ENCODE results near the gene ABCA9. TPM values are rescaled to one million over a fixed set of nuclear protein-coding genes. Genes with fewer than 3 reads are reported as not detected.

ABCA9 gene
- total and polyA plus RNA-seq, 9 of the 15 experiments (the other 6 are each of a cell fraction or from before 2014, with no cell fraction given), result 0.04 TPM; not detected in 8

DNA sequence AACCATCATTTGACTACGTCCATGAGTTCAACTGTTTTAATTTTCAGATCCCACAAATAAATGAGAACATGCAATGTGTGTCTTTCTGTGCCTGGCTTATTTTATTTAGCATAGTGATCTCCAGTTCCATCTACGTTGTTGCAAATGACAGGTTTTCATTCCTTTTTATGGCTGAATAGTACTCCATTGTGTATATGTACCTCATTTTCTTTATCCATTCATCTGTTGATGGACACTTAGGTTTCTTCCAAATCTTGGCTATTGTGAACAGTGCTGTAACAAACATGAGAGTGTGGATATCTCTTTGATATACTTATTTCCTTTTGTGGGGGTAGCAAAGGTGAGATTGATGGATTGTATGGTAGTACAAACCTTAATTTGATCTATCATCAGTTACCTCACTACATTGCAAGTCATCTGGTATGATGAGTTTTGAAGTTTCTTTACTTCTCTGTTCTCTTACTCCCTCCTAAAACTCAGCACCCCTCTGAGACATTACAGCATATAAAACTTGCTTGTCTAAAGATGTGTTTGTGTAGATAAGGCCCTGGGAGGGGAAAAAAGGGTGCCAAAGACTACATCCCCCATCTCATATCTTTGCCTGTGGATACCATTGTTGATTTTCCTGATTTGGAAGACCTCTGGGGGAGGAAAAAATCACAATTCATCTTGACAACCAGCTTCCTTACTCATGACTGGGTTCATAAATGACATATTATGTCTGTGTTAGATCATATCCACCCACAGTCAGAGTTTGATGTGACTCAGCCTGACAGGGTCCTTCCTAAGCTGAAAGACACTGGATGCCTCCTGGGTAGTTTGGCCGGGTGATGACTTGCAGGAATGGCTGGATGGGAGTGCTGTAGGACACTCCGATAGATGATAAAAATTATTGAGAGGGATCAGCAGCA is 47.6 kb downstream of the ABCA9 start (continued):
- TF ChIP-seq MAFG (tag; conservative IDR thresholded peaks at IDR 0.05) (peak; percentile 93), ZNF407 (IDR thresholded peaks at IDR 0.05; ENCODE audit: low read depth) (no peak), ARNT (IDR thresholded peaks at IDR 0.05) (no peak), CBFA2T3 (IDR thresholded peaks at IDR 0.05) (peak; percentile 84), MAZ (CRISPR knock-in tag; conservative IDR thresholded peaks at IDR 0.05 in 1 of 2, IDR thresholded peaks at IDR 0.05 in 1 of 2) (no peak), RBM34 (IDR thresholded peaks at IDR 0.05; ENCODE audit: borderline replicate concordance, insufficient read depth, low read length) (no peak), CSDE1 (IDR thresholded peaks at IDR 0.05) (0 out of 4 replicates have a peak, but pooled peaks of 1 of the 2 experiments have one; percentile 34), RCOR1 (IDR thresholded peaks at IDR 0.05; ENCODE audit: borderline replicate concordance in 1 of 2, low read depth in 2 of 2, low read length in 2 of 2) (peak in 1 of 2 experiments; percentile 78; a peak in 2 of 4 replicates), MCM5 (IDR thresholded peaks at IDR 0.05; ENCODE audit: low read depth) (no peak), FOXA3 (CRISPR knock-in tag; conservative IDR thresholded peaks at IDR 0.05 in 1 of 2, IDR thresholded peaks at IDR 0.05 in 1 of 2) (peak in 1 of 2 experiments; percentile 61; a peak in 1 of 4 replicates), BRD4 (IDR thresholded peaks at IDR 0.05) (peak; percentile 67; the same call in 1 of the 2 replicates), SMARCE1 (IDR thresholded peaks at IDR 0.05) (peak; percentile 85), TFE3 (CRISPR knock-in tag; IDR thresholded peaks at IDR 0.05) (no peak), ZNF316 (IDR thresholded peaks at IDR 0.05) (peak; percentile 82), MEF2D (tag; conservative IDR thresholded peaks at IDR 0.05; ENCODE audit: low read depth) (peak; percentile 81)
- TF ChIP-seq, protein P1, sequence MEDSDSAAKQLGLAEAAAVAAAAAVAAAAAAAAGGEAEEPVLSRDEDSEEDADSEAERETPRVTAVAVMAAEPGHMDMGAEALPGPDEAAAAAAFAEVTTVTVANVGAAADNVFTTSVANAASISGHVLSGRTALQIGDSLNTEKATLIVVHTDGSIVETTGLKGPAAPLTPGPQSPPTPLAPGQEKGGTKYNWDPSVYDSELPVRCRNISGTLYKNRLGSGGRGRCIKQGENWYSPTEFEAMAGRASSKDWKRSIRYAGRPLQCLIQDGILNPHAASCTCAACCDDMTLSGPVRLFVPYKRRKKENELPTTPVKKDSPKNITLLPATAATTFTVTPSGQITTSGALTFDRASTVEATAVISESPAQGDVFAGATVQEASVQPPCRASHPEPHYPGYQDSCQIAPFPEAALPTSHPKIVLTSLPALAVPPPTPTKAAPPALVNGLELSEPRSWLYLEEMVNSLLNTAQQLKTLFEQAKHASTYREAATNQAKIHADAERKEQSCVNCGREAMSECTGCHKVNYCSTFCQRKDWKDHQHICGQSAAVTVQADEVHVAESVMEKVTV (CRISPR knock-in tag; IDR thresholded peaks at IDR 0.05), result no peak
